Measurements from ENCODE around the gene AR. TPM values are rescaled to one million over a fixed set of nuclear protein-coding genes. Genes with fewer than 3 reads are reported as not detected.

The AR gene
- total RNA-seq, 1 donor = 4.8 TPM

GRCh38 chrX:67583171-67583570 lies 39.4 kb downstream of the AR start:
- no peak for TF ChIP-seq CTCF (IDR thresholded peaks at IDR 0.05; ENCODE audit: insufficient read depth, low read length)
- no peak for DNase-seq (ENCODE audit: low read depth)
- no peak overlapping the region for H3K4me3 ChIP-seq (ENCODE audit: low read depth, low read length)

GRCh38 chrX:67585401-67585800 lies 41.6 kb downstream of the AR start:
- no peak for DNase-seq (ENCODE audit: low read depth)
- TF ChIP-seq CTCF (IDR thresholded peaks at IDR 0.05; ENCODE audit: insufficient read depth, low read length) = no peak
- no peak overlapping the region for H3K4me3 ChIP-seq (ENCODE audit: low read depth, low read length)

- TF ChIP-seq CTCF (IDR thresholded peaks at IDR 0.05; ENCODE audit: insufficient read depth, low read length) = no peak
- H3K4me3 ChIP-seq (ENCODE audit: low read depth, low read length) = no peak overlapping the region
- peak; percentile 24 for DNase-seq (ENCODE audit: low read depth)
Observed at GRCh38 chrX:67587946-67588624, 44.3 kb downstream of the AR start.

- H3K4me3 ChIP-seq (ENCODE audit: low read depth, low read length) = no peak overlapping the region
- no peak for TF ChIP-seq CTCF (IDR thresholded peaks at IDR 0.05; ENCODE audit: insufficient read depth, low read length)
- no peak for DNase-seq (ENCODE audit: low read depth)
Observed at GRCh38 chrX:67596839-67597790, 53.3 kb downstream of the AR start.

GRCh38 chrX:67599532-67599931 lies 55.7 kb downstream of the AR start:
- TF ChIP-seq CTCF (IDR thresholded peaks at IDR 0.05; ENCODE audit: insufficient read depth, low read length) = no peak
- no peak overlapping the region for H3K4me3 ChIP-seq (ENCODE audit: low read depth, low read length)

GRCh38 chrX:67601771-67602170 lies 58.0 kb downstream of the AR start:
- TF ChIP-seq CTCF (IDR thresholded peaks at IDR 0.05; ENCODE audit: insufficient read depth, low read length) = no peak
- no peak for DNase-seq (ENCODE audit: low read depth)
- H3K4me3 ChIP-seq (ENCODE audit: low read depth, low read length) = no peak overlapping the region

More at GRCh38 chrX:67599532-67599931, 55.7 kb downstream of the AR start:
- DNase-seq (ENCODE audit: low read depth) = no peak

Measured in fibroblast of the aortic adventitia (primary cell).